Right forelimb (tissue), 1 donor: Measurements from ENCODE around the gene TTC31.

ENCODE experiments used
- DNase-seq: peaks from one replicate; pipeline ENCODE4 v3.0.0-alpha.2; 2018

Gene TTC31

DNA sequence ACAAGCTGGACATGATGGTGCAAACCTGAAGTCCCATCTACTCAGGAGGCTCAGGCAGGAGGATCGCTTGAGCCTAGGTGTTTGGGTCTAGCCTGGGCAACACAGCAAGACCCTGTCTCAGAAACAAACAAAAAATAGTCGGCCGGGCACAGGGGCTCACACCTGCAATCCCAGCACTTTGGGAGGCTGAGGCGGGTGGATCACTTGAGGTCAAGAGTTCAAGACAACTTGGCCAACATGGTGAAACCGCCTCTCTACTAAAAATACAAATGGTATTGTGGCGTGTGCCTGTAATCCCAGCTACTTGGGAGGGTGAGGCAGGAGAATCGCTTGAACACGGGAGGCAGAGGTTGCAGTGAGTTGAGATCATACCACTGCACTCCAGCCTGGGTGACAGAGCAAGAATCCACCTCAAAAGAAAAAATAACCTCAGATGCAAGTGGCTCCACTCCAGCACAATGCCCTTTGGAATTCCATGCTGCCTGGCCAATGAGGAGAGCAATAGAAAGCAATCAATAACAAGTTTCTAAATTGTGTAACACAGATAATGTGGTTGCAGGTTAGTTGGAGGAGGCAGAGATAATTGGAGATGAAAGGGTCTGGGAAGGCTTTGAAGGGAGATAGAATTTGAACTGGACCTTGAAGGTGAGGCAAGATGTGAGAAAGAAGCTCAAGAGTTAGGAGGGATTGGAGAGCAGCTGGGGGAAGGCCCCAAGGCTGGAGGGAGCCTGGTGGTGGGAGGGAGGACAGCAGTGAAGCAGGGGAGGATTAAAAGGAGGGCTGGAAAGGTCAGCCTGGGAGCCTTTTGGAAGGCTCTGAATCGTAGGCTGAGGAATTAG, 6.0 kb downstream of the TTC31 start:
- no peak for DNase-seq

- DNase-seq, result no peak
Measured at GRCh38 chr2:74489906-74490305, 7.0 kb downstream of the TTC31 start.

DNA sequence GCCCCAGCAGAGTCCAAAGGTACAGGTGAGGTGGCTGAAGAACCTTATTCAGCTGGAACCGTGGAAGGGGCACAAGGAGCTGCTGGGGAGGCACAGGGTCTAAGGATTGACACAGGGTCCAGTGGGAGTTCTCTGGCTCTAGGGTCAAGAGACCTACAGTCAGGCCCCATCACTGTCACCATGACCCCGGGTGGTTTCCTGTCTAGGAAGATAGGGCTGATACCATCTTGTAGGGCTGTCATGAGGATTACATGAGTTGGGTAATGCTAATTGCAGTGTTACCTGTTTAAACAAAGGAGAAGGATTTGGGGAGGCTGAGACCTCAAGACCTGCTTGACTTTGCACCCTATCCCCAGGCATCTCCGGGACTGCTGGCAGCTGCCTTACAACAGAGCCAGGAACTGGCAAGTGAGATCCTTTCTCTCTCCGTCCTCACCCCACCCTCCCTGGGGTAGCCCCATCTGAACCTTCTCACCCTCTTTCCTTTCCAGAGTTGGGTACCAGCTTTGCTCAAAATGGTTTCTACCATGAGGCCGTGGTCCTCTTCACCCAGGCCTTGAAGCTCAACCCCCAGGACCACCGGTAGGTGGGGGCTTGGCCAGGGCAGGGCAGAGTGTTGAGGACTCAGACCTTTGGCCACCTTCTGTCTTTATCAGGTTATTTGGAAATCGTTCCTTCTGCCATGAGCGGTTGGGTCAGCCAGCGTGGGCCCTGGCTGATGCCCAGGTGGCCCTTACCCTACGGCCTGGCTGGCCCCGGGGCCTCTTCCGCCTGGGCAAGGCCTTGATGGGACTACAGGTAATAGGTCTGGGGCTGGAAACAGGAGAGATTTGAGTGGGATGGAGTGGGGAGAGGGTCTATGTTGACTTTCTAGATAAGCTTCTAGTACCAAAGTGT, 9.0 kb downstream of the TTC31 start:
- DNase-seq, result no peak

DNA sequence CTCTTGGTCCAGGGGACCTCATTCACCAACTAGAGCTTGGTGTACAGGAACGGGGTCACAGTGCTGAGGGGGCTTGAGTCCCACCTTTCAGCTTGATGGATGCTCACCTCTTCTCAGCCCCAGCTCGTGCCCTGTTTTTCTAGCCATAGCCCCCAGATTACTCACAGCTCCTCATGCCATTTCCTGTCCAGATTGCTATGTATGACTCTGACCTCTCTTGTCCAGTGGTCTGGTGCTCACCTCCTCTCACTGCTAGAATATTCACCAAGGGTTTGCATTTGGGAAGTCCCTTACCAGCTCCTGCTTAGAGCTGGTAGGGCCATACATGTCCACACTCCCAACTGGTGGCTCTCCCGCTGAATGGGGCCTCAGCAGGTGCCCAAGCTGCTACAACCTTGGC, 10.7 kb downstream of the TTC31 start:
- no peak for DNase-seq

DNA sequence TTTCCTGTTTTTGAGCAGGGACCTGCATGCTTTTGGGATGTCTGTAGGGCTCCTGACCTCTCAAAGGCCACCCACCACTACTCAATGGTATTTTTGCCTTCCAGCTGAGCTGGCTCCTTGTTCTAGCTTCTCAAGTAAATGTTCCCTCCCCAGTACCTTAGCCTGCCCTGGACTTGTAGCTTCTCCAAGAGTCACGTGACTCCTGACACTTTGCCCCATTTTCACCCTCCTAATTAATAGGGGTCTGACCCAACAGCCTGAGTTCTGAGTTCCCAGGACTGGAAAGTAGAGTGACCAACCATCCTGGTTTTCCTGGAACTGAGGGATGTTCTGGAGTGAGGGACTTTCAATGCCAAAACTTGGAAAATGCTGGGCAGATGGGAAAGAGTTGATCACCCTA, 12.6 kb downstream of the TTC31 start:
- DNase-seq, result no peak

GRCh38 chr2:74496997-74497776, 14.3 kb downstream of the TTC31 start:
- peak; percentile 56 for DNase-seq

DNA sequence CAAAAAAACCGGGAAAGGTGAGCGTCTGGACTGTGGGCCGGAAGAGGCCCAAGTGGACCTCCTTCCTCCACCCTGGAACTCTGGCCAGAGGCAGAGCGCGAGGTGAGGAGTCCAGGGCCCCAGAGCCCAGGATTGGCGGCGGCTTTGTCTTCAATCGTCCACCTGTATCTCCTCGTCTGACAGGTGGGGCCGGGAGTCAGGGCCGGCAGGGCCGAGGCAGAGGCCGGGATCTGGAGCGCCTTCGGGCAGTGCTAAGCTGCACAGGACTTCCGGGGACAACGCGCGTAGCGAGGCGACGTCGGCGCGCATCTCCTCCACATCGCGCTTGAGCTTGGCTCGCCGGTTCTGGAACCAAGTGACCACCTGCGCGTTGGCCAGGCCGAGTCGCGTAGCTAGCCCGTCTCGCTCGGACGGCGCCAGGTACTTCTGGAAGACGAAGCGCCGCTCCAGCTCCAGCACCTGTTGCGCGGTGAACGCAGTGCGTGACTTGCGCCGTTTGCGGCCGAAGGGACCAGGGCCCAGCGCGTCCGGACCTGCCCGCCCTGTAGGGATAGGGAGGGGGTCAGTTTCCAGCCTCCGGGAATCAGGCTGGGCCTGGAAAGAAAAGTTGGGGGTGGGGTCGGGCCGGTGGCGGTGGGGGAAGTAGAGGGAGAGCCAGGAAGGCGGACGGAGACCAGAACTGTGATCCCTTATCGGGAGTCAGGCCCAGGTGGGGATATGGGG, 15.1 kb downstream of the TTC31 start:
- DNase-seq, result peak; percentile 53

GRCh38 chr2:74498500-74499266, 15.8 kb downstream of the TTC31 start:
- DNase-seq, result peak; percentile 58

DNA sequence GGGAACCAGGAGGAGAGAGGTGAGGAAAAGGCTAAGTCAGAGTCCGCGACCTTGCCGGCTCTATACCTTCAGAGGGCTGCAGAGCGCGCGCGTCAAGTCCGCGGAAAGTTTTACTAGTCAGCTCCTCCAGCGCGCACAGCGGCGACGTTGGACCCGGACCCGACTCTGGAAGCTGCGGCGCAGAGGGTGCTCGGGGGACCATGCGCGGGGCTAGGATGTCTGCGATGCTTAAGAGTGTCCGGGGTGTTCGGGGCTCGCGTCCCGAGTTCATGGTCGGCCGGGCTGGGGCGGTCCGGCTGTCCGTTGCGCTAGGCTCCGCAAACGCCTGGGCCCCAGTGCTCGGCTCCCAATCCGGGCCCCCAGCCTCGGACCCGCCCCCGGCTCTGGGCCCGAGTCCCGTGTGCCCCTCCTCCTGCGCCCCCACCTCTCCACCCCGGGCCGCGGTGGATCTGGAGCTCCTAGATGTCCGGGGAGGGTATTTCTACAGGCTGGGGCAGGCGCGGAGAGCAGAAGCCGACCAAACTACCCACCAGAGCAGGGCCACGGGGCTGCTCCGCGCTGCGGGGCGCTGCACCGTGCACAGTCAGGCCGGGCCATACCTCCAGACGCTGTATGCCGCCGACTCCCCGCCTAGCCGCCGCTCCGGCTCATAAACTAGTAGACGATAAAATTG, 16.5 kb downstream of the TTC31 start, which contains the start of gene LBX2:
LBX2 (minus strand) TSS at position 337 of the 673 bp plus-strand sequence; CDS start at position 271, 66 bp downstream.
- DNase-seq, result peak; percentile 67

DNA sequence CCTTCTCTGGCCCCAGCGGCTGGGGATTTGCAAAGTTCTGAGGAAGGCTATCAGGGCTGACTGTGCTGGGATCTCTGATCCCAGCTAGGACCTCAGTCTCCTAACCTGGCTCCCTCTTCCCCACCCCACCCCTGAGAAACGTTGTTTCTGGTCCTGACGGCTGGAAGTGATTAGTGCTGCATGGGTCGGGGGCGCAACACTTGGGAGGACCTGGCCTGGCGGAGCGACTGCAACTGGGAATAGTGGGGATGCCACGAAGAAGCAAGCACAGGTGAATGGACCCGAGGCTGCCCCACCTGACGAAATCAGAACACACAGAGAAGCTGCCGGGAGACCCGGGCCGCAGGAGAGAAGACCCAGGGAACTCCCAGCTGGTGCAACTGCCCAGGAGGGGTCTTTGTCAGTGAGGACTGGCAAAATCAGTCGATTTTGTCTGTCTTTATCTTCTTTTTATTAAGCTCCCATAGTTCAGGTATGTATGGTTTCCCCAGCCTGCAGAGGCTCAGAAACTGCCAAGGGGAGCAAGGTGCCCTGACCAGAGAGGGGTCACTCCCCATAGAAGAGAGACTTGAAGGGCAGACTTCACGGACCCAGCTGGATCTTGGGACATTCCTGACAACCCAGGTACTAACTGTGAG, 17.2 kb downstream of the TTC31 start:
- no peak for DNase-seq

GRCh38 chr2:74500578-74500946, 17.7 kb downstream of the TTC31 start:
- no peak for DNase-seq

DNA sequence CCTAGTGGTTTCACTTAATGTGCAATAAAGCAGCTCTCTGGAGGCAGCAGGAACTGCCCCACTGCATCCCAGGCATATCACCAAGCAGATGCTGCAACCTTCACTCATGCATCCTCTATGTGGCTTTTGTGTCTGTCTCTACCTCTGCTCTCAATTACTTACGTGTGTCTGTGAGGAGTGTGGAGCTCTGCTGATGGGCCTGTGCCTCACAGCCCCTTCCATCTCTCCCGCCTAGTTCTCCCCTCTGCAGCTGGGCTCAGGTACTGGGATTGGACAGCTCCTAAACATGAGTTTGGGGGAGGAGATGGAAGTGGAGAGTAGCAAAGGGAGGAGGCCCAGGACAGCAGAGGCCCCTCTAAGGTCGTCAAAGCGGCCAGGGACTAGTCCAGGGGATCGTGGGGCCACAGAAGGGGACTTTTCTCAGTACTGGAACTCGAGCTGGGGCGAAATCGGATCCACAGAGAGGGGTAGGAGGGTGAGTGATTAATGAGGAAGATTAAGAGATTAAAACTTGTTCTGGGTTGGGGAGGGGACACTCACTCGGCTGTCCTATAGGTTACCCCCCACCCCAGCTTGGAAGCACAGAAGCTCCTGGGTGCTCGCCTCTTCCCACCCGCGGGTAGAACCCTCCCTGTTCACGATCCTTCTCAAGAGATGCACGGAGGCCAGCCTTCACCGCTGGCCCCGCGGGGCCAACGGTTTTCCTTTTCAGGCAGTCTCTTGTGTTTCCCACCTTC, 18.6 kb downstream of the TTC31 start:
- DNase-seq, result peak; percentile 48

DNA sequence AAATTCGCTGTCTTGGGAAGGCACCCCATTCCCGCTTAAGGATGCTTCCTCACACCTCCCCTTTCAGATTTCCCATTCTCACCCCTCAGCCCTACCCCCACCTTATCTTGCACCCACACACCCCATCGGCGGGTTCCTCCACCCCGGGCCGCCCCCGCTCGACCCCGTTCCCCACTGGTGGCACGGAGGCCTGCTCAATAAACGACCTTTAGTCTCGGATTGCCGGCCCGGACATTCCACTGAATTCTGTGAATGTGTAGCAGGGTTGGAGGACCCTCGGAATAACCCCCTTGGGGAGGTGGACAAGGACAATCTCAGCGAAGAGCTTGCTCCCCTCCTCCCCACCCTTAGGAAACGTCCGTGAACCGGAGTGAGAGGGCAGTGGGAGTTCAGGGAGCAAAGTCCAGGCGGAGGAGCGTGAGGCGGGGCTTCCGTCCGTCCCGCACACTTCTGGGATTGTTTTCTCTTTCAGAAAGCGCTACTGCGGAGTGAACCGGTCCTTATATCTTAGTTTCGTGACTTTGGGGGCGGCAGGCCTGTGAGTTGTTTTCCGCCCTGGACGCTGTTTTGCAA, 19.4 kb downstream of the TTC31 start:
- no peak for DNase-seq

DNA sequence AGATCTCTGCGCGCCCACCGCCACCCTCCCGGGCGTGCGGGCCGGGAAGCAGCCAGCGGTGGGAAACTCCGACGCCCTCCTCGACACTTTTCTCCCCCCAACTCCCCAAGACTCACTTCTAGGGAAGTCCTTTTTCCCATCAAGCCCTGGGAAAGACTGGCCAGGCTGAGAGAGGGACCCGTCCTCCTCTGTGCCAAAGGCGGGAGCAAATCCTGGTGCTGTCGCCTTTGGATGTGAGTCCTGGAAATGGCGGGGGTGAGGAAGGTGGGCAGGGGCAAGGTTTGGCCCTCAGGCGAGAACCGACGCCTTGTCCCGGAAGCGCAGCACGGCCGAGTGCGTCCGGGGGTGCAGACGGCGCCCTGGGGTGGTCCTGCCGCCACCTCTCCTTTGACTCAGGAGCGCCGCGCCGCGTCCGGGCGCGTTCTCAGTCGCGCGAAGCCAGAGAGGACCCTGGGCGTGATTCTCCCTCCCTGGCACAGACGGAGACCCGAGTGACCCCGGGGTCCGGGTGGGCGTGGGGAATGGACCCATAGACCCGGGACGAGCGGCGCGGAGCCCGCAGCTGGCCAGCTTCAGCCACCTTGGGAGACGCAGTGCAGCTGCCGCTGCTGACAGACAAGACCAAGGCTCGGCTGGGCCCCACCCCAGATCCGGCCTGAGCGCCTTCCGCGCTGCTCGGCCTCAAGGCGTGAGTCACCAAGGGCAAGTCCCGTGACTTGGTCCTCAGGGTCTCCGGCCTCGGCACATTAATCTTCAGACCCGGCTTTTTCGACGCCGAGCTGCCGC, 20.0 kb downstream of the TTC31 start:
- peak; percentile 80 for DNase-seq

- peak; percentile 49 for DNase-seq
Measured at GRCh38 chr2:74503506-74504475, 20.9 kb downstream of the TTC31 start.

DNA sequence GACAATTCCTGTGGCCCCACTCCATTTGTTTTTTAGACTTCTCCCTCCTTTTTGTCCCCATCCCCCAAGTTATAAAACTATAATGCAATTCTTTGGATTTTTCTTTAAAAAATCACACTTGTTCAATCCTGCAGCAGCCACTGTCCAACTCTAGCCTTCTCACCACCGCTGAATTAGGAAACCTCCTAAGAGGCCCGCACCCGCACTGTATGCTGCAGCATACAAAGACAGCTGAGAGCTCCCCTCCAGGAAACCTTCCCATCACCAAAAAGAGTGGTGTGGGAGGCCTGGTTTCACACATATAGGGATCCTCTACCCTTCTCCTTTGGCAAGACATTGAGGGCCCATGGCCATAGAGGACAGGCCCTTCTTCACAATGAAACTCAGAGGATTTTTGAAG, 21.7 kb downstream of the TTC31 start:
- no peak for DNase-seq
